HEK293 (cell line): ENCODE results near the gene RPUSD2.

ENCODE experiments used
- CTCF ChIA-PET: fragments of 350-600 bp; formaldehyde crosslinking; extraction: SDS; loops from one replicate; lab custom pipeline; 2021; ENCODE audit warnings: antibody characterized with exemption; lab: Yijun Ruan, JAX
- POLR2A ChIA-PET: fragments of 300-600 bp; formaldehyde crosslinking; extraction: SDS; loops from one replicate; lab custom pipeline; 2020; ENCODE audit warnings: antibody characterized with exemption, inconsistent platforms; lab: Yijun Ruan, JAX
- H3K27ac ChIP-seq: fragments of 200-500 bp; sonication (Bioruptor generic); 2 replicates; pipeline ENCODE4 v1.5.1; 2014; ENCODE audit warnings: low read depth, low read length, control low read depth, inconsistent platforms; ENCODE audit errors: extremely low read depth
- H3K36me3 ChIP-seq, 2 experiments: fragments of 200-500 bp in 1 of 2; sonication (Bioruptor generic) in 1 of 2; 1 replicate in 1 of 2; 2 replicates in 1 of 2; pipeline ENCODE4 v1.5.1; 2014 to 2017; ENCODE audit warnings: inconsistent platforms in 2 of 2, low read length in 2 of 2; ENCODE audit not compliant: control insufficient read depth in 2 of 2, insufficient read depth in 1 of 2
- H3K4me1 ChIP-seq: fragments of 200-500 bp; sonication (Bioruptor generic); 2 replicates; pipeline ENCODE4 v1.5.1; 2014; ENCODE audit warnings: mild to moderate bottlenecking, low read length, inconsistent platforms; ENCODE audit not compliant: control insufficient read depth, insufficient read depth
- H3K4me3 ChIP-seq: 2 replicates; pipeline ENCODE4 v1.5.1; 2011; ENCODE audit warnings: low read depth, mild to moderate bottlenecking, control low read depth, low read length, moderate library complexity
- H3K9me3 ChIP-seq: fragments of 200-500 bp; sonication (Bioruptor generic); 2 replicates; pipeline ENCODE4 v1.5.1; 2014; ENCODE audit warnings: low read depth, low read length, inconsistent platforms; ENCODE audit not compliant: control insufficient read depth, insufficient read depth
- GLI2 ChIP-seq: fragments of 450-650 bp; formaldehyde crosslinking; IDR thresholded peaks from 2 replicates; pipeline ENCODE4; 2017; ENCODE audit warnings: missing biosample characterization, missing genetic modification characterization, low read depth, borderline replicate concordance
- MZF1 ChIP-seq: fragments of 450-650 bp; formaldehyde crosslinking; IDR thresholded peaks from 2 replicates; pipeline ENCODE4 v1.5.1; 2017; ENCODE audit warnings: missing biosample characterization, missing genetic modification characterization, borderline replicate concordance
- SCRT1 ChIP-seq: fragments of 450-650 bp; formaldehyde crosslinking; IDR thresholded peaks from 2 replicates; pipeline ENCODE4 v1.5.1; 2016; ENCODE audit warnings: missing biosample characterization, missing genetic modification characterization, borderline replicate concordance
- SP7 ChIP-seq: fragments of 450-650 bp; formaldehyde crosslinking; IDR thresholded peaks from 2 replicates; pipeline ENCODE4 v1.5.1; 2016; ENCODE audit warnings: missing biosample characterization, missing genetic modification characterization
- ZFP3 ChIP-seq: fragments of 450-650 bp; formaldehyde crosslinking; IDR thresholded peaks from 2 replicates; pipeline ENCODE4 v1.5.1; 2016; ENCODE audit warnings: low read depth, missing biosample characterization, missing genetic modification characterization
- ZNF23 ChIP-seq: fragments of 450-650 bp; formaldehyde crosslinking; IDR thresholded peaks from 2 replicates; pipeline ENCODE4 v1.5.1; 2016; ENCODE audit warnings: missing biosample characterization, missing genetic modification characterization, borderline replicate concordance
- ZNF404 ChIP-seq: fragments of 450-650 bp; formaldehyde crosslinking; IDR thresholded peaks from 2 replicates; pipeline ENCODE4 v1.5.1; 2017; ENCODE audit warnings: missing biosample characterization, missing genetic modification characterization
- ZNF596 ChIP-seq: fragments of 450-650 bp; IDR thresholded peaks from 2 replicates; pipeline ENCODE4 v1.5.0; 2018; ENCODE audit warnings: missing biosample characterization, mild to moderate bottlenecking, missing genetic modification characterization, moderate library complexity
- ZNF621 ChIP-seq: fragments of 450-650 bp; formaldehyde crosslinking; IDR thresholded peaks from 2 replicates; pipeline ENCODE4 v1.5.1; 2017; ENCODE audit warnings: missing biosample characterization, missing genetic modification characterization
- ZNF701 ChIP-seq: fragments of 450-650 bp; formaldehyde crosslinking; IDR thresholded peaks from 2 replicates; pipeline ENCODE4 v1.5.1; 2016; ENCODE audit warnings: missing biosample characterization, missing genetic modification characterization
- ZNF830 ChIP-seq: fragments of 450-650 bp; IDR thresholded peaks from 2 replicates; pipeline ENCODE4 v1.5.0; 2018; ENCODE audit warnings: missing biosample characterization, missing genetic modification characterization, low read depth, mild to moderate bottlenecking, moderate library complexity
- ZNF843 ChIP-seq: fragments of 450-650 bp; formaldehyde crosslinking; IDR thresholded peaks from 2 replicates; pipeline ENCODE4 v1.5.1; 2016; ENCODE audit warnings: missing biosample characterization, missing genetic modification characterization
- ZSCAN16 ChIP-seq: fragments of 450-650 bp; formaldehyde crosslinking; IDR thresholded peaks from 2 replicates; pipeline ENCODE4 v1.5.1; 2016; ENCODE audit warnings: missing biosample characterization, missing genetic modification characterization
- TF ChIP-seq, protein P1 (sequence below): fragments of 450-650 bp; formaldehyde crosslinking; IDR thresholded peaks from 2 replicates; pipeline ENCODE4 v1.5.0; 2017; ENCODE audit warnings: missing biosample characterization, missing genetic modification characterization, borderline replicate concordance
- TF ChIP-seq, protein P2 (sequence below): fragments of 450-650 bp; formaldehyde crosslinking; IDR thresholded peaks from 2 replicates; pipeline ENCODE4 v1.5.1; 2016; ENCODE audit warnings: missing biosample characterization, missing genetic modification characterization
- TF ChIP-seq, protein P3 (sequence below): fragments of 450-650 bp; formaldehyde crosslinking; IDR thresholded peaks from 2 replicates; pipeline ENCODE4 v1.5.1; 2016; ENCODE audit warnings: missing biosample characterization, missing genetic modification characterization
- TF ChIP-seq, protein P4 (sequence below): fragments of 450-650 bp; formaldehyde crosslinking; IDR thresholded peaks from 2 replicates; pipeline ENCODE4 v1.5.1; 2016; ENCODE audit warnings: missing biosample characterization, missing genetic modification characterization
- TF ChIP-seq, protein P5 (sequence below): fragments of 450-650 bp; formaldehyde crosslinking; IDR thresholded peaks from 2 replicates; pipeline ENCODE4 v1.5.1; 2016; ENCODE audit warnings: missing biosample characterization, missing genetic modification characterization
- TF ChIP-seq, protein P6 (sequence below): fragments of 450-650 bp; formaldehyde crosslinking; IDR thresholded peaks from 2 replicates; pipeline ENCODE4 v1.5.1; 2016; ENCODE audit warnings: missing biosample characterization, missing genetic modification characterization
- TF ChIP-seq, protein P7 (sequence below): fragments of 450-650 bp; formaldehyde crosslinking; IDR thresholded peaks from 2 replicates; pipeline ENCODE4 v1.5.1; 2016; ENCODE audit warnings: missing biosample characterization, missing genetic modification characterization

Gene RPUSD2

DNA sequence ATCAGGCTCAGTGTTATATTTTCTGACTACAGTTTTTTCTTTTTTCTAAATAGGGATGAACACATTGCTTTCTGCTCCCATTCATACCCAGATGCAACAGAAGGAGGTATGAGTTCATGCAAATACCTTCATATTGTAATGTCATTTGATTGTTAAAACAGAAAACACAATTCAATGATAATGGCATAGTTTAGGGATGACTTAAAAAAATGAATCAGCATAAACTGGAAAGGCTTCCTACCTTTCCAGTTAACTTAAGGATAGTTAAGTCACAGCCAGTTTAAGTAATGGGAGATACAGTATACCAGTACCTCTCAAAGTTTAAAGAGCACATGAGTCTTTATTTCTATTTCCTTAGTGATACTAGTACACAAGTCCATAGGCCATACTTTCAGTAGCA is 49.8 kb downstream of the RPUSD2 start (continued):
- TF ChIP-seq, protein P1, sequence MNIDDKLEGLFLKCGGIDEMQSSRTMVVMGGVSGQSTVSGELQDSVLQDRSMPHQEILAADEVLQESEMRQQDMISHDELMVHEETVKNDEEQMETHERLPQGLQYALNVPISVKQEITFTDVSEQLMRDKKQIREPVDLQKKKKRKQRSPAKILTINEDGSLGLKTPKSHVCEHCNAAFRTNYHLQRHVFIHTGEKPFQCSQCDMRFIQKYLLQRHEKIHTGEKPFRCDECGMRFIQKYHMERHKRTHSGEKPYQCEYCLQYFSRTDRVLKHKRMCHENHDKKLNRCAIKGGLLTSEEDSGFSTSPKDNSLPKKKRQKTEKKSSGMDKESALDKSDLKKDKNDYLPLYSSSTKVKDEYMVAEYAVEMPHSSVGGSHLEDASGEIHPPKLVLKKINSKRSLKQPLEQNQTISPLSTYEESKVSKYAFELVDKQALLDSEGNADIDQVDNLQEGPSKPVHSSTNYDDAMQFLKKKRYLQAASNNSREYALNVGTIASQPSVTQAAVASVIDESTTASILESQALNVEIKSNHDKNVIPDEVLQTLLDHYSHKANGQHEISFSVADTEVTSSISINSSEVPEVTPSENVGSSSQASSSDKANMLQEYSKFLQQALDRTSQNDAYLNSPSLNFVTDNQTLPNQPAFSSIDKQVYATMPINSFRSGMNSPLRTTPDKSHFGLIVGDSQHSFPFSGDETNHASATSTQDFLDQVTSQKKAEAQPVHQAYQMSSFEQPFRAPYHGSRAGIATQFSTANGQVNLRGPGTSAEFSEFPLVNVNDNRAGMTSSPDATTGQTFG (tag by site-specific recombination) = no peak
- TF ChIP-seq ZNF596 (tag by site-specific recombination) = no peak

DNA sequence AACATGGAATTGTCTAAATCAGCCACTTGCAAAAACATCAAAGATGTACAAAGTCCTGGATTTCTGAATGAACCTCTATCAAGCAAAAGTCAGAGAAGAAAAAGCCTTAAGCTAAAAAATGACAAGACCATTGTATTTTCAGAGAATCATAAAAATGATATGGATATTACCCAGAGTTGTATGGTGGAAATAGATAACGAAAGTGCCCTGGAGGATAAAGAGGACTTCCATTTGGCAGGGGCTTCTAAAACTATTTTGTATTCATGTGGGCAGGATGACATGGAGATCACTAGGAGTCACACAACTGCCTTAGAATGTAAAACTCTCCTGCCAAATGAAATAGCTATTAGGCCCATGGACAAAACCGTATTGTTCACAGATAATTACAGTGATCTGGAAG is 54.3 kb downstream of the RPUSD2 start:
- ChIA-PET CTCF (interaction anchor here (0.6 kb wide), 1 partner anchor 91 kb away, joined by 4 read pairs; no protein-coding TSS in a partner anchor), POLR2A (no interaction called here)
- H3K9me3 ChIP-seq = no peaks in the 10 kb centered on the region
- no peak overlapping the region for H3K27ac ChIP-seq
- H3K4me1 ChIP-seq = no peaks in the 10 kb centered on the region
- H3K36me3 ChIP-seq = peaks cover 12 to 26% of the 10 kb centered on the region in 2 experiments
- H3K4me3 ChIP-seq = no peak overlapping the region
- TF ChIP-seq ZNF830 (no peak), ZFP3 (tag by site-specific recombination) (no peak), GLI2 (no peak), ZNF621 (no peak), SP7 (no peak), ZNF701 (no peak), SCRT1 (tag by site-specific recombination) (no peak), ZNF23 (no peak), MZF1 (tag by site-specific recombination) (no peak), ZSCAN16 (tag by site-specific recombination) (no peak), ZNF843 (tag by site-specific recombination) (no peak), ZNF404 (no peak)
- TF ChIP-seq, protein P2, sequence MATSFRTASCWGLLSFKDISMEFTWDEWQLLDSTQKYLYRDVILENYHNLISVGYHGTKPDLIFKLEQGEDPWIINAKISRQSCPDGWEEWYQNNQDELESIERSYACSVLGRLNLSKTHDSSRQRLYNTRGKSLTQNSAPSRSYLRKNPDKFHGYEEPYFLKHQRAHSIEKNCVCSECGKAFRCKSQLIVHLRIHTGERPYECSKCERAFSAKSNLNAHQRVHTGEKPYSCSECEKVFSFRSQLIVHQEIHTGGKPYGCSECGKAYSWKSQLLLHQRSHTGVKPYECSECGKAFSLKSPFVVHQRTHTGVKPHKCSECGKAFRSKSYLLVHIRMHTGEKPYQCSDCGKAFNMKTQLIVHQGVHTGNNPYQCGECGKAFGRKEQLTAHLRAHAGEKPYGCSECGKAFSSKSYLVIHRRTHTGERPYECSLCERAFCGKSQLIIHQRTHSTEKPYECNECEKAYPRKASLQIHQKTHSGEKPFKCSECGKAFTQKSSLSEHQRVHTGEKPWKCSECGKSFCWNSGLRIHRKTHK (tag by site-specific recombination) = no peak
- TF ChIP-seq, protein P3, sequence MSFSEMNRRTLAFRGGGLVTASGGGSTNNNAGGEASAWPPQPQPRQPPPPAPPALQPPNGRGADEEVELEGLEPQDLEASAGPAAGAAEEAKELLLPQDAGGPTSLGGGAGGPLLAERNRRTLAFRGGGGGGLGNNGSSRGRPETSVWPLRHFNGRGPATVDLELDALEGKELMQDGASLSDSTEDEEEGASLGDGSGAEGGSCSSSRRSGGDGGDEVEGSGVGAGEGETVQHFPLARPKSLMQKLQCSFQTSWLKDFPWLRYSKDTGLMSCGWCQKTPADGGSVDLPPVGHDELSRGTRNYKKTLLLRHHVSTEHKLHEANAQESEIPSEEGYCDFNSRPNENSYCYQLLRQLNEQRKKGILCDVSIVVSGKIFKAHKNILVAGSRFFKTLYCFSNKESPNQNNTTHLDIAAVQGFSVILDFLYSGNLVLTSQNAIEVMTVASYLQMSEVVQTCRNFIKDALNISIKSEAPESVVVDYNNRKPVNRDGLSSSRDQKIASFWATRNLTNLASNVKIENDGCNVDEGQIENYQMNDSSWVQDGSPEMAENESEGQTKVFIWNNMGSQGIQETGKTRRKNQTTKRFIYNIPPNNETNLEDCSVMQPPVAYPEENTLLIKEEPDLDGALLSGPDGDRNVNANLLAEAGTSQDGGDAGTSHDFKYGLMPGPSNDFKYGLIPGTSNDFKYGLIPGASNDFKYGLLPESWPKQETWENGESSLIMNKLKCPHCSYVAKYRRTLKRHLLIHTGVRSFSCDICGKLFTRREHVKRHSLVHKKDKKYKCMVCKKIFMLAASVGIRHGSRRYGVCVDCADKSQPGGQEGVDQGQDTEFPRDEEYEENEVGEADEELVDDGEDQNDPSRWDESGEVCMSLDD (tag by site-specific recombination) = no peak
- TF ChIP-seq, protein P4, sequence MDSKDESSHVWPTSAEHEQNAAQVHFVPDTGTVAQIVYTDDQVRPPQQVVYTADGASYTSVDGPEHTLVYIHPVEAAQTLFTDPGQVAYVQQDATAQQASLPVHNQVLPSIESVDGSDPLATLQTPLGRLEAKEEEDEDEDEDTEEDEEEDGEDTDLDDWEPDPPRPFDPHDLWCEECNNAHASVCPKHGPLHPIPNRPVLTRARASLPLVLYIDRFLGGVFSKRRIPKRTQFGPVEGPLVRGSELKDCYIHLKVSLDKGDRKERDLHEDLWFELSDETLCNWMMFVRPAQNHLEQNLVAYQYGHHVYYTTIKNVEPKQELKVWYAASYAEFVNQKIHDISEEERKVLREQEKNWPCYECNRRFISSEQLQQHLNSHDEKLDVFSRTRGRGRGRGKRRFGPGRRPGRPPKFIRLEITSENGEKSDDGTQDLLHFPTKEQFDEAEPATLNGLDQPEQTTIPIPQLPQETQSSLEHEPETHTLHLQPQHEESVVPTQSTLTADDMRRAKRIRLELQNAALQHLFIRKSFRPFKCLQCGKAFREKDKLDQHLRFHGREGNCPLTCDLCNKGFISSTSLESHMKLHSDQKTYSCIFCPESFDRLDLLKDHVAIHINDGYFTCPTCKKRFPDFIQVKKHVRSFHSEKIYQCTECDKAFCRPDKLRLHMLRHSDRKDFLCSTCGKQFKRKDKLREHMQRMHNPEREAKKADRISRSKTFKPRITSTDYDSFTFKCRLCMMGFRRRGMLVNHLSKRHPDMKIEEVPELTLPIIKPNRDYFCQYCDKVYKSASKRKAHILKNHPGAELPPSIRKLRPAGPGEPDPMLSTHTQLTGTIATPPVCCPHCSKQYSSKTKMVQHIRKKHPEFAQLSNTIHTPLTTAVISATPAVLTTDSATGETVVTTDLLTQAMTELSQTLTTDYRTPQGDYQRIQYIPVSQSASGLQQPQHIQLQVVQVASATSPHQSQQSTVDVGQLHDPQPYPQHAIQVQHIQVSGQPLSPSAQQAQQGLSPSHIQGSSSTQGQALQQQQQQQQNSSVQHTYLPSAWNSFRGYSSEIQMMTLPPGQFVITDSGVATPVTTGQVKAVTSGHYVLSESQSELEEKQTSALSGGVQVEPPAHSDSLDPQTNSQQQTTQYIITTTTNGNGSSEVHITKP = no peak
- TF ChIP-seq, protein P5, sequence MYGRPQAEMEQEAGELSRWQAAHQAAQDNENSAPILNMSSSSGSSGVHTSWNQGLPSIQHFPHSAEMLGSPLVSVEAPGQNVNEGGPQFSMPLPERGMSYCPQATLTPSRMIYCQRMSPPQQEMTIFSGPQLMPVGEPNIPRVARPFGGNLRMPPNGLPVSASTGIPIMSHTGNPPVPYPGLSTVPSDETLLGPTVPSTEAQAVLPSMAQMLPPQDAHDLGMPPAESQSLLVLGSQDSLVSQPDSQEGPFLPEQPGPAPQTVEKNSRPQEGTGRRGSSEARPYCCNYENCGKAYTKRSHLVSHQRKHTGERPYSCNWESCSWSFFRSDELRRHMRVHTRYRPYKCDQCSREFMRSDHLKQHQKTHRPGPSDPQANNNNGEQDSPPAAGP (tag by site-specific recombination) = no peak
- TF ChIP-seq, protein P6, sequence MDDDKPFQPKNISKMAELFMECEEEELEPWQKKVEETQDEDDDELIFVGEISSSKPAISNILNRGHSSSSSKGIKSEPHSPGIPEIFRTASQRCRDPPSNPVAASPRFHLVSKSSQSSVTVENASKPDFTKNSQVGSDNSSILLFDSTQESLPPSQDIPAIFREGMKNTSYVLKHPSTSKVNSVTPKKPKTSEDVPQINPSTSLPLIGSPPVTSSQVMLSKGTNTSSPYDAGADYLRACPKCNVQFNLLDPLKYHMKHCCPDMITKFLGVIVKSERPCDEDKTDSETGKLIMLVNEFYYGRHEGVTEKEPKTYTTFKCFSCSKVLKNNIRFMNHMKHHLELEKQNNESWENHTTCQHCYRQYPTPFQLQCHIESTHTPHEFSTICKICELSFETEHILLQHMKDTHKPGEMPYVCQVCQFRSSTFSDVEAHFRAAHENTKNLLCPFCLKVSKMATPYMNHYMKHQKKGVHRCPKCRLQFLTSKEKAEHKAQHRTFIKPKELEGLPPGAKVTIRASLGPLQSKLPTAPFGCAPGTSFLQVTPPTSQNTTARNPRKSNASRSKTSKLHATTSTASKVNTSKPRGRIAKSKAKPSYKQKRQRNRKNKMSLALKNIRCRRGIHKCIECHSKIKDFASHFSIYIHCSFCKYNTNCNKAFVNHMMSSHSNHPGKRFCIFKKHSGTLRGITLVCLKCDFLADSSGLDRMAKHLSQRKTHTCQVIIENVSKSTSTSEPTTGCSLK (tag by site-specific recombination) = no peak
- TF ChIP-seq, protein P7, sequence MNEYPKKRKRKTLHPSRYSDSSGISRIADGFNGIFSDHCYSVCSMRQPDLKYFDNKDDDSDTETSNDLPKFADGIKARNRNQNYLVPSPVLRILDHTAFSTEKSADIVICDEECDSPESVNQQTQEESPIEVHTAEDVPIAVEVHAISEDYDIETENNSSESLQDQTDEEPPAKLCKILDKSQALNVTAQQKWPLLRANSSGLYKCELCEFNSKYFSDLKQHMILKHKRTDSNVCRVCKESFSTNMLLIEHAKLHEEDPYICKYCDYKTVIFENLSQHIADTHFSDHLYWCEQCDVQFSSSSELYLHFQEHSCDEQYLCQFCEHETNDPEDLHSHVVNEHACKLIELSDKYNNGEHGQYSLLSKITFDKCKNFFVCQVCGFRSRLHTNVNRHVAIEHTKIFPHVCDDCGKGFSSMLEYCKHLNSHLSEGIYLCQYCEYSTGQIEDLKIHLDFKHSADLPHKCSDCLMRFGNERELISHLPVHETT (tag by site-specific recombination) = no peak
